ENCODE measurements around the gene PAPSS2.
A peak's percentile ranks its signal among the peaks of the same experiment; 100 is the strongest.
"Not testable (repeated sequence)": the region's sequence is repeated elsewhere in the genome, so short reads cannot be mapped to it uniquely, and the experiment has no call there.

PAPSS2 gene

DNA sequence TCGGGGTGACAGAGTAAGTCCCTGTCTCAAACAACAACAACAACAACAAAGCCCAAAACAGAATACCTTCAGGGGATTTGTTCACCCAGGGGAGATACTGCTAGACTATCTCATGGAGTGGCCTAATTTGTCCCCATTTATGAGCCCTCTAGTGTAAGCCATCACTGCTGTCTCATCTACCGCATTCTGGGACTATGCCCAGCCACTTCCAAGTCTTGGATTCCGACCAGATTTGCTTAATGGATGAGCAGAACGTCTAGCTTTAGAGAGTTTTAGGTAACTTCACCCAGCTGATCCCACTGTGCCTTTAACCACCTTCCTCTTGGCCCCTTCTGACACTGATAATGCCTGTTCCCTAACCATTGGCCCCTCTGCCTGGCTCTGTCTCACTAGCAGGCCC, 47.1 kb downstream of the PAPSS2 start:
- DNase-seq: no peak

DNA sequence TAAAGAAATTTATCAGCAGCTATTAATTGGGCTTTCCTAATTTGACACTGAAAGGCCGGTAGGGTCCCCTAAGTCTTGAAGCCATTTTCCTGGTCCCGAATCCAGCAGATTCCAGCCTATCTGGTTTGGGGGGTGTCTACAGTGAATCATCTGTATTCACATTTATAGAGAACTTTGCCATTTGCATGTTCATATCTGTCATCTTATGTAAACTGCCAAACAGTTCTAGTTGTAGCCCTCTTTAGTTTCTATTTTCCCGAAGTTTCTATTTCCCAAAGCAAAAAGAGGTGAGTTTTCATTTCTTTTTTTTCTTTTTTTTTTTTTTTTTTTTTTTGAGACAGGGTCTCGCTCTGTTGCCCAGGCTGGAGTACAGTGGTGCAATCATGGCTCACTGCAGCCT, 47.6 kb downstream of the PAPSS2 start:
- no peak for DNase-seq

- DNase-seq: no peak
Measured at GRCh38 chr10:87712913-87713616, 53.4 kb downstream of the PAPSS2 start.

GRCh38 chr10:87713707-87714106, 54.0 kb downstream of the PAPSS2 start:
- no peak for DNase-seq

DNA sequence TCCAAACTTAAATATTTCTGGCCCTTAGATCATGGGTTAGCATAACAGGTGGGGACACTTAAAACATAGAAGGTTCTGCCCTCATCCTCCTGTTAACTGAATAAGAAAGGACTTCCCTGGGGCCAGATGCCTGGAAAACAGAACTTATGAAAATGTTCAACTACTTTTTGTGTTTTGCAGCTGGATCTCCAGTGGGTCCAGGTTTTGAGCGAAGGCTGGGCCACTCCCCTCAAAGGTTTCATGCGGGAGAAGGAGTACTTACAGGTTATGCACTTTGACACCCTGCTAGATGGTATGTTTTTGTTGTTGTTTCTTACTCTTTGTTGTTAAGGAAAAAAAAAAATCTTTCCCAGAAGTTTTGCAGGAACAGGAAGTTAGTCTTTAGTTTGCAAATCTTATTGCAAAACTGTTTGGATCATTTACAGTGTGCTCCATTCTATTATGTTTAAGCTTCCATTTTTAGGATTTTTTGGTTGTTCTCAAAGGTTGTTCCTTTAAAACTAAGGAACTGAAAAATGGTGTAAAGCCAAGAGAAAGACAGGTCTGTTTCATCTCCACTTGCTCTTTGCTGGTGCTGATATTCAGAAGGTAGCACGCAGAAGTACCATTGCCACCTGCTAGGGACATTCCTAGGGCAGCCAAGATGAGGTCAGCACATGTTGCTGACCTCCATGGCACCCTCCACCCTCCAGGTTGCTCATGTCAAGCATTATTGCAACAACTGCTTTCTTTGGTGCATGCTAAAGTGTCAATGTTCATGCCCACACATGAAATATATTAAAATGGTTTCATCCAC, 56.1 kb downstream of the PAPSS2 start:
- no peak for DNase-seq

- DNase-seq: no peak
Measured at GRCh38 chr10:87716348-87716670, 56.6 kb downstream of the PAPSS2 start.

GRCh38 chr10:87720665-87721064, 61.0 kb downstream of the PAPSS2 start:
- DNase-seq: no peak

- DNase-seq: no peak
Measured at GRCh38 chr10:87721781-87722180, 62.1 kb downstream of the PAPSS2 start.

- DNase-seq: no peak
Measured at GRCh38 chr10:87722716-87723115, 63.0 kb downstream of the PAPSS2 start.

DNA sequence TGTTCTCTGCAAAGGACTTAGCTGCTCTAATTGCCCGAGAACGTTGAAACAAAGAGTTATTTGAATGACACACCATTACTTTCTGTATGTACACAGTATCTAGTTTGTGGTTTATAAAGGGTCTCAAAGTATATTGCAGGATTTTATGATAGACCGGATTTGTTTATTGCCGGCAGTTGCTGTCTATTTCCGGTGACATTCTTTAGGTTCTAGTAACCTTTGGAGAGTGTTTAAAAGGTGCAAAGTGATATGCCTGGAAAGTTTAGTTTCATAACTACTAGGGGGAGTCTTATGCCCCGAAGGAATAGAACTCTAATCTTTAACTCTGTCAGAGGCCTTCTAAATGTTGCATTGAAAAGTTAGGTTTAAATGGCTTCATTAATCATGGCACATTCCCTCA, 63.8 kb downstream of the PAPSS2 start:
- no peak for DNase-seq

- no peak for DNase-seq
Measured at GRCh38 chr10:87724789-87725188, 65.1 kb downstream of the PAPSS2 start.

- no peak for DNase-seq
Measured at GRCh38 chr10:87729940-87730339, 70.3 kb downstream of the PAPSS2 start.

DNA sequence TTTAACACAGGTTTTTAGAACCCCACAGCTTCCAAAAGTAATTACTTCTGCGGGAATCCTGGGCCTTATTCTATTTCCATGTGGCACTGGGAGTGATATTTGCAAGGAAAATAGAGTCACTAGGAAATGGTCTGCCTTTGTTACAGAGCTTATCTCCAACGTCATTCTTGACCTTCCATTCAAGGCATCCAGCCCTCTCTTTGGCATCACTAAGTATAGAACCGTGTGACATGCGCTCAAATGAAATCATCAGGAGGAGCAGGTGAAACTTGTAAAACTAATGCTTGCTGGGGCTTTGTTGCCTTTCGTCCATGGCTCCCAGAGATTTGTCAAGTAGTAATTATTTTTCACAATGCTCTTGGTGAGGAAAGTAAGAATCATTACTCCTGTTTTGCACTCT, 73.4 kb downstream of the PAPSS2 start:
- DNase-seq: no peak

GRCh38 chr10:87734987-87735827, 75.5 kb downstream of the PAPSS2 start:
- peak; percentile 54 for DNase-seq

DNA sequence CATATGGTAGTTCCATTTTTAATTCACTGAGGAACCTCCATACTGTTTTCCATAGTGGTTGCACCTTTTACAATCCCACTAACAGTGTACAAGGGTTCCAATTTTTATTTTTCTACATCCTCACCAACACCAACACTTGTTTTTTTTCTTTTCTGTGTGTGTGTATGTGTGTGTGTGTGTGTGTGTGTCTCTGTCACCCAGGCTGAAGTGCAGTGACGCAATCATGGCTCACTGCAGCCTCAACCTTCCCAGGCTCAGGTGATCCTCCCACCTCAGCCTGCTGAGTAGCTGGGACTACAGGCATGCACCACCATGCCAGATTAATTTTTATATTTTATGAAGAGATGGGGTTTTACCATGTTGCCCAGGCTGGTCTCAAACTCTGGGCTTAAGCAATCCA, 78.6 kb downstream of the PAPSS2 start:
- DNase-seq: not testable (repeated sequence)

DNA sequence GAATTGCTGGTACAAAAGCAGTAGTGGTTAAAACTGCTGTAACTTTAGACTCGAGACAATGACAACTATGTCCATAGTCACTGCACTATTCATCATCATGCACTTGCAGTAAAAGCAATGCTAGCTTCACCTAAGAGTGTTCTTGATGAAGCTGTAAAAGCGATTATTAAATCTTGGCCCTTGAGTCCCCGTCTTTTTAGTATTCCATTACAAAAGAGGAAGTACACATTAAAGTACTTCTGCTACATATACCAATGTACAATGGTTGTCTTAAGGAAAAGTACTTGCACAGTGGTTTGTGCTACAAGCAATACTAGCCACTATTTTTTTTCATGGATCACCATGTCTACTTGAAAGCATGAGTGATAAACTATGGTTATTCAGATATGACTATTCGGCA, 80.0 kb downstream of the PAPSS2 start:
- no peak for DNase-seq

- no peak for DNase-seq
Measured at GRCh38 chr10:87740254-87740655, 80.6 kb downstream of the PAPSS2 start.

- not testable (repeated sequence) for DNase-seq
Measured at GRCh38 chr10:87742992-87743610, 83.4 kb downstream of the PAPSS2 start.

DNA sequence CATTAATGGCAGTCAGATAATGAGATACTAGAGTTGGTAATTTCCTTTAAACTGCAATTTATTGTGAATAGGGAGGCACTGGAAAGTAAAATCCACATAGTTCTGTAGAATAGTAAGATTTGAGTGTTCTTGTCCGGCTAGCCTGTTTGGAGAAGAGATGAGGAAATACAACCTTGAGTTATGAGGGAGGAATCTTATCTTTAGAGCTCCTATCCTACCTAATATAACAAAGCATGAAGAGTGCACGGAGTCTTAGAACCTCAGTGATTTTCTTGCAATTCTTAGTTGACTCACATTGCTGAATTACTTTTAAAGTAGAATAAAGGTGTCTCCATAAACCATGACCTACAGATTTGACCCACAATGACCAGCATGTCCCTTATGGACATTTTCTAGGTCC, 84.9 kb downstream of the PAPSS2 start:
- DNase-seq: no peak

DNA sequence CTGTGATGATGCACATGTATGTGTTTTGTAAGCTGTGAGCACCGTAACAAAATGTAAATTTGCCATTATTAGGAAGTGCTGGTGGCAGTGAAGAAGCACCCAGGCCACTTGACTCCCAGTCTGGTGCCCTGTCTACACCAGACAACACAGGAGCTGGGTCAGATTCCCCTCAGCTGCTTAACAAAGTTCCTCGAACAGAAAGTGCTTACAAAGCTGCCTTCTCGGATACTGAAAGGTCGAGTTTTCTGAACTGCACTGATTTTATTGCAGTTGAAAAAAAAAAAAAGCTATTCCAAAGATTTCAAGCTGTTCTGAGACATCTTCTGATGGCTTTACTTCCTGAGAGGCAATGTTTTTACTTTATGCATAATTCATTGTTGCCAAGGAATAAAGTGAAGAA, 87.2 kb downstream of the PAPSS2 start:
- DNase-seq: no peak

GRCh38 chr10:87748244-87748643, 88.6 kb downstream of the PAPSS2 start:
- not testable (repeated sequence) for DNase-seq

DNA sequence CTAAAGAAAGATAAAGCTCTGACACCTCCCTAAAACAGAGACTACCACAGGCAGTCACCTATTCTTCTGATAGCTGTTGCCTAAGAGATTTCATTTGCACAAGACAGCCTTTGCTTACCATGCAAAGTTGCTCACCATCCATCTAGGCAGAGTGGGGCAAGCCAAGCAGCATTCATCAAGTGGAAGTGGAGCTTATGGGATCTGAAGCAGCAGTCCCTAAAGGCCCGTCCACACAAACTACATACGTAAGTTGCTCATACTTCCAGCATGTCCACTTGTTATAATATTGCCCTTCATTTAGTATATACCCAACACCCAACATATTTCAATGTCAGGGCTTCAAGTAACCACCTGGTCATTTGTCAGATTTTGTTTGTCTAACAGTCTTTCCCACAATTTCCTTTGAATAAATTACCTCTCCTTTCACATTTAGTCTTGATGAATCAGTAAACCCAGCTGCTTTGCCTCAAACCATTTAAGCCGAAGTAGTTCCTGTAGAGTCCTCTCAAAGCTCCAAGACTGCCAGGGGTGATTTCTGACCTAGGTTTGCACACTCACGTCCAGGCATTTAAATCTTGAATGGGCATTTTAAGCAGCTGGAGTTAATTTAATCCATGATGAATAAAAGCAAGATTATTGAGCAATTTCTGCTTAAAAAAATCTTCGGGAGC, 90.5 kb downstream of the PAPSS2 start:
- DNase-seq: peak; percentile 13

Measured in right kidney (tissue), 1 donor.